SK-N-SH (cell line): ENCODE results near the gene IFIT1. TPM values are rescaled to one million over a fixed set of nuclear protein-coding genes. Genes with fewer than 3 reads are reported as not detected.

Experiments
- CTCF ChIA-PET: fragments of 300-600, 350-600 bp; formaldehyde crosslinking; extraction: SDS; loops from one replicate; lab custom pipeline; 2021; lab: Yijun Ruan, JAX
- POLR2A ChIA-PET: fragments of 350-600 bp; sonication (Branson Sonifier 250); formaldehyde crosslinking; extraction: SDS; loops from one replicate; lab custom pipeline; 2020; ENCODE audit warnings: antibody characterized with exemption, inconsistent platforms; lab: Yijun Ruan, JAX
- DNase-seq: peaks from one replicate; pipeline ENCODE4 v3.0.0; 2012
- H2AFZ ChIP-seq: fragments of 200-600 bp; sonication (generic); 2 replicates; pipeline ENCODE4 v1.8.1; 2016; ENCODE audit warnings: antibody characterized with exemption, mild to moderate bottlenecking, low read depth
- H3F3A ChIP-seq: fragments of 200-600 bp; sonication (generic); replicated peaks from 2 replicates; pipeline ENCODE3; 2016; ENCODE audit warnings: antibody characterized with exemption, mild to moderate bottlenecking; ENCODE audit not compliant: insufficient read depth
- H3K27ac ChIP-seq, 2 experiments: fragments of 200-500 bp in 1 of 2; fragments of 200-600 bp in 1 of 2; sonication (Bioruptor generic) in 1 of 2; sonication (generic), shearing (Covaris generic) in 1 of 2; 2 replicates each; pipeline versions ENCODE4 v1.5.1 to v1.6.1; 2014 to 2016; ENCODE audit warnings: low read depth in 2 of 2, inconsistent platforms in 1 of 2, low read length in 1 of 2, mild to moderate bottlenecking in 1 of 2, mixed read lengths in 1 of 2
- H3K27me3 ChIP-seq: fragments of 200-600 bp; sonication (generic), shearing (Covaris generic); 2 replicates; pipeline ENCODE4 v1.6.1; 2016; ENCODE audit warnings: mixed run types; ENCODE audit not compliant: insufficient read depth
- H3K36me3 ChIP-seq, 2 experiments: fragments of 200-500 bp in 1 of 2; fragments of 200-600 bp in 1 of 2; sonication (Bioruptor generic) in 1 of 2; sonication (generic) in 1 of 2; replicated peaks in 1 of 2; 2 replicates each; pipeline versions ENCODE3 to v1.5.1; 2014 to 2016; ENCODE audit warnings: low read length in 1 of 2, mild to moderate bottlenecking in 1 of 2; ENCODE audit not compliant: insufficient read depth in 2 of 2, control insufficient read depth in 1 of 2
- H3K4me1 ChIP-seq, 2 experiments: fragments of 200-500 bp in 1 of 2; fragments of 200-600 bp in 1 of 2; sonication (Bioruptor generic) in 1 of 2; sonication (generic), shearing (Covaris generic) in 1 of 2; 2 replicates each; pipeline versions ENCODE4 v1.5.1 to v1.6.1; 2014 to 2016; ENCODE audit warnings: low read depth in 1 of 2, low read length in 1 of 2, mixed run types in 1 of 2; ENCODE audit not compliant: insufficient read depth in 2 of 2, control insufficient read depth in 1 of 2
- H3K4me2 ChIP-seq: fragments of 200-600 bp; sonication (generic), shearing (Covaris generic); 2 replicates; pipeline ENCODE4 v1.6.1; 2017; ENCODE audit warnings: mixed run types
- H3K4me3 ChIP-seq, 2 experiments: fragments of 200-500 bp in 1 of 2; fragments of 200-600 bp in 1 of 2; sonication (Bioruptor generic) in 1 of 2; sonication (generic), shearing (Covaris generic) in 1 of 2; 2 replicates each; pipeline versions ENCODE4 v1.5.1 to v1.8.1; 2014 to 2016; ENCODE audit warnings: low read depth in 2 of 2, inconsistent platforms in 1 of 2, low read length in 1 of 2, mild to moderate bottlenecking in 1 of 2, mixed read lengths in 1 of 2, moderate library complexity in 1 of 2
- H3K79me2 ChIP-seq: fragments of 200-600 bp; sonication (generic); 2 replicates; pipeline ENCODE4 v1.8.1; 2017; ENCODE audit warnings: mild to moderate bottlenecking; ENCODE audit not compliant: insufficient read depth
- H3K9ac ChIP-seq: fragments of 200-600 bp; sonication (generic); 2 replicates; pipeline ENCODE4 v1.6.1; 2017; ENCODE audit warnings: mixed run types
- H3K9me2 ChIP-seq: fragments of 200-600 bp; sonication (generic); 2 replicates; pipeline ENCODE4 v1.6.1; 2017; ENCODE audit warnings: mixed run types
- H3K9me3 ChIP-seq: fragments of 200-600 bp; sonication (generic); 2 replicates; pipeline ENCODE4 v1.6.1; 2017; ENCODE audit warnings: mixed run types, mild to moderate bottlenecking, moderate library complexity
- H4K20me1 ChIP-seq: fragments of 200-600 bp; sonication (generic); 2 replicates; pipeline ENCODE4 v1.6.1; 2017; ENCODE audit warnings: mild to moderate bottlenecking, mixed run types; ENCODE audit not compliant: insufficient read depth
- CTCF ChIP-seq: fragments of 200-600 bp; sonication (generic); IDR thresholded peaks from 2 replicates; pipeline ENCODE4 v1.6.1; 2017; ENCODE audit warnings: antibody characterized with exemption, mild to moderate bottlenecking, moderate library complexity
- EZH2phosphoT487 ChIP-seq: fragments of 200-600 bp; sonication (generic); IDR thresholded peaks from 2 replicates; pipeline ENCODE4 v1.6.1; 2017; ENCODE audit warnings: low read depth, mixed run types, mild to moderate bottlenecking, antibody characterized with exemption, moderate library complexity, borderline replicate concordance
- FOXJ3 ChIP-seq: sonication (generic); formaldehyde crosslinking; IDR thresholded peaks from 2 replicates; pipeline ENCODE4 v1.5.1; 2020; ENCODE audit warnings: mild to moderate bottlenecking, missing genetic modification reagents
- JUND ChIP-seq: IDR thresholded peaks from 2 replicates; pipeline ENCODE4 v1.4.0; 2012
- MEF2A ChIP-seq: IDR thresholded peaks from 2 replicates; pipeline ENCODE4 v1.4.0; 2012; ENCODE audit warnings: low read depth, borderline replicate concordance
- NFIC ChIP-seq: IDR thresholded peaks from 2 replicates; pipeline ENCODE4 v1.4.0; 2012; ENCODE audit warnings: borderline replicate concordance
- POLR2AphosphoS5 ChIP-seq: IDR thresholded peaks from 2 replicates; pipeline ENCODE4 v1.6.1; 2012; ENCODE audit warnings: low read depth, low read length
- RXRA ChIP-seq: IDR thresholded peaks from 2 replicates; pipeline ENCODE4 v1.4.0; 2012; ENCODE audit warnings: low read depth, mild to moderate bottlenecking, borderline replicate concordance
- SMC3 ChIP-seq: IDR thresholded peaks from 2 replicates; pipeline ENCODE4 v1.6.1; 2012; ENCODE audit warnings: low read depth, low read length, improper control_type of control experiment
- TEAD4 ChIP-seq: IDR thresholded peaks from 2 replicates; pipeline ENCODE4 v1.4.0; 2012; ENCODE audit warnings: mild to moderate bottlenecking, borderline replicate concordance; ENCODE audit not compliant: insufficient read depth
- ZBTB33 ChIP-seq: IDR thresholded peaks from 2 replicates; pipeline ENCODE4 v1.4.0; 2012; ENCODE audit warnings: low read depth, borderline replicate concordance
- WGBS: methylation state at CpG from one replicate; pipeline ENCODE4 v1.1.6; 2017; ENCODE audit warnings: low lambda C conversion rate; 5-methylcytosine and 5-hydroxymethylcytosine counted together
- polyA plus RNA-seq, 3 experiments: library from polyadenylated mRNA; depleted of rRNA; stranded (reverse); fragments of >200 nt; gene quantifications; 2 replicates each; pipeline ENCODE4 v1.2.3, GENCODE V29; 2012
- TF ChIP-seq, protein P1 (sequence below): fragments of 150-350 bp; IDR thresholded peaks from 2 replicates; pipeline ENCODE4 v1.6.1; 2016; ENCODE audit warnings: mild to moderate bottlenecking, low read depth, low read length

Gene IFIT1
- polyA plus RNA-seq, 1 of the 3 experiments (the other 2 are of a cell fraction), result 4.4 TPM

GRCh38 chr10:89345367-89346000, 46.9 kb upstream of the IFIT1 start:
- H3K36me3 ChIP-seq, result peaks cover 0 to 3% of the 10 kb centered on the region in 2 experiments
- POLR2A ChIA-PET, result no interaction called here
- peaks cover 7 to 17% of the 10 kb centered on the region in 2 experiments; a peak in 3 of 4 replicates for H3K4me1 ChIP-seq
- H3K9me3 ChIP-seq, result no peaks in the 10 kb centered on the region
- no peak overlapping the region for H3K9ac ChIP-seq
- peaks cover 18% of the 10 kb centered on the region; the same call in 1 of the 2 replicates for H3K79me2 ChIP-seq
- TF ChIP-seq FOXJ3 (CRISPR knock-in tag) (no peak), NFIC (no peak)
- no peak overlapping the region for H3K4me3 ChIP-seq
- H3K9me2 ChIP-seq, result no peaks in the 10 kb centered on the region
- no peak overlapping the region for H2AFZ ChIP-seq
- H3K4me2 ChIP-seq, result no peak overlapping the region
- peaks cover 6% of the 10 kb centered on the region for H3F3A ChIP-seq
- 96% methylated on average over 4 of the region's 4 CpGs for WGBS
- no peak for DNase-seq
- H3K27ac ChIP-seq, result no peak overlapping the region
- no peaks in the 10 kb centered on the region for H3K27me3 ChIP-seq
- CTCF ChIA-PET, result interaction anchor here (1.2 to 3.0 kb wide), 3 partner anchors 24 to 128 kb away, joined by 4 to 12 read pairs (median 4); no protein-coding TSS in a partner anchor
- no peaks in the 10 kb centered on the region for H4K20me1 ChIP-seq

DNA sequence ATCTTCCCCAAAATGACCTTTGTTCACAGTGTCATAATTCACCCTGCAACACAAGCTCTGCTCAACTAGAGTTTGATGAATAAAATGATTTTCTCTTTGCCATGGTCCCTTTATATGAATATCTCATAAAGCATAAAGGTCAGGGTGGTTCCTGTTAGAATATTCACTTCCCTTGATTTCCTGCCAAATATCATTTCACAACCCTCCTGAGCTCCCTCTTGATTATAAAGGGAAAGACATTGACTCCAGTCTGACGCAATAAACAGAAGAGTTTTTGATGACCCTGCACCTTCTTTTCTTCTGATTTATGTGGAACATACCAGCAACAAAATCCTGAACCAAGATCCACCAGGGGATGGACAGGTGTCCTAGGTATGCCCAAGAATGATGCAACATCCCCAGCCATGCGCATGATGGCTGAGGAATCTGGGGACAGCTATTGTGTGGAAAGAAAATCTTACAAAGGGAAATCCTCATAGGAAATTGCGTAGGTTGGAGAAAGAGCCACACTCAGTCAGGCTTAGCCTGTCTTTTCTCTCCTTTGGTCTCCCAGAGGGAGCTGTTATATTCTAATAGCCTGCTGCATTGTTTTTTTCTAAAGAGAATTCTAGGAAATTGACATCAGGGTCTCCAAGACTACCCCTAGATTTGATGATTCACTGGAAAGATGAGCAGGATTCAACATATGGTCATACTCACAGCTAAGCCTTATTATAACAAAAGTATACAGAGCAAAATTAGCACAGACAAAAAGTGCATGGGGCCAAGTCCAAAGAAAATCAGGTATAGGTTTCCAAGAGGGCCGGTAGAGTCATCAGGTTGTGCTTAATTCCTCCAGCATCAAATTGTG, 45.8 kb upstream of the IFIT1 start:
- H3K9me2 ChIP-seq, result no peaks in the 10 kb centered on the region
- H3K4me3 ChIP-seq, result no peak overlapping the region
- ChIA-PET CTCF (interaction anchor here (1.2 to 3.0 kb wide), 3 partner anchors 23 to 129 kb away, joined by 4 to 12 read pairs (median 4); no protein-coding TSS in a partner anchor), POLR2A (no interaction called here)
- H3K79me2 ChIP-seq, result peaks cover 7% of the 10 kb centered on the region; the same call in 1 of the 2 replicates
- H3K27ac ChIP-seq, result no peak overlapping the region
- H3K27me3 ChIP-seq, result no peaks in the 10 kb centered on the region
- WGBS, result 88% methylated on average over 4 of the region's 4 CpGs
- peaks cover 13% of the 10 kb centered on the region for H3F3A ChIP-seq
- H2AFZ ChIP-seq, result no peak overlapping the region
- no peaks in the 10 kb centered on the region for H3K9me3 ChIP-seq
- no peak overlapping the region for H3K9ac ChIP-seq
- no peak overlapping the region for H3K4me2 ChIP-seq
- H3K4me1 ChIP-seq, result peaks cover 2 to 26% of the 10 kb centered on the region in 2 experiments; a peak in 3 of 4 replicates
- no peaks in the 10 kb centered on the region for H3K36me3 ChIP-seq
- TF ChIP-seq TEAD4 (no peak), MEF2A (no peak), EZH2phosphoT487 (no peak), POLR2AphosphoS5 (no peak), ZBTB33 (no peak), SMC3 (no peak), JUND (no peak), CTCF (no peak), RXRA (no peak), FOXJ3 (CRISPR knock-in tag) (no peak)
- TF ChIP-seq, protein P1, sequence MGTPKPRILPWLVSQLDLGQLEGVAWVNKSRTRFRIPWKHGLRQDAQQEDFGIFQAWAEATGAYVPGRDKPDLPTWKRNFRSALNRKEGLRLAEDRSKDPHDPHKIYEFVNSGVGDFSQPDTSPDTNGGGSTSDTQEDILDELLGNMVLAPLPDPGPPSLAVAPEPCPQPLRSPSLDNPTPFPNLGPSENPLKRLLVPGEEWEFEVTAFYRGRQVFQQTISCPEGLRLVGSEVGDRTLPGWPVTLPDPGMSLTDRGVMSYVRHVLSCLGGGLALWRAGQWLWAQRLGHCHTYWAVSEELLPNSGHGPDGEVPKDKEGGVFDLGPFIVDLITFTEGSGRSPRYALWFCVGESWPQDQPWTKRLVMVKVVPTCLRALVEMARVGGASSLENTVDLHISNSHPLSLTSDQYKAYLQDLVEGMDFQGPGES, result no peak
- no peaks in the 10 kb centered on the region for H4K20me1 ChIP-seq
- no peak for DNase-seq
